NCI-H446 treated with DMSO at 0.1 percent for 48 hours (cell line): ENCODE results near the gene ATG13.
"Not testable (repeated sequence)": the region's sequence is repeated elsewhere in the genome, so short reads cannot be mapped to it uniquely, and the experiment has no call there.

Experiments used
- DNase-seq: peaks from one replicate; lab custom pipeline; 2025; lab: John Stamatoyannopoulos, UW

Gene ATG13

DNA sequence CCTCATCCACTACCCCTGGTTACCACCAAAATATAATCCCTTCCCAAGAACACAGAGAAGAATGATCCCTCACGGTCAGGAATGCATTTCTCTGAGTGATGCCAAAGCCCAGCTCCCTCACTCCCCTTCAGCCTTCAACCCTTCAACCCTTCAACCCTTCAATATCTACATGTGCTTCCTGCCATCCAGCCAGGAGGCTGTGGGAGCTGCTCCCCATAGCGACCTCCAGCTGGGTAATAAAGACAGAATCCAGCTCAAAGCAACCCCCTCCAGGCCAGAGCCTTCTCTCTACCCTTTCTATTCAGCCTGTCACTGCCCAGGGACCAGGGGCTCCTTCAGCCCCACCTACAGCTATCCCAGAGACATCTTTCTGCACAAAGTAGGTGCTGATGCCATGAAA lies 80.4 kb downstream of the ATG13 start:
- DNase-seq, result no peak

DNA sequence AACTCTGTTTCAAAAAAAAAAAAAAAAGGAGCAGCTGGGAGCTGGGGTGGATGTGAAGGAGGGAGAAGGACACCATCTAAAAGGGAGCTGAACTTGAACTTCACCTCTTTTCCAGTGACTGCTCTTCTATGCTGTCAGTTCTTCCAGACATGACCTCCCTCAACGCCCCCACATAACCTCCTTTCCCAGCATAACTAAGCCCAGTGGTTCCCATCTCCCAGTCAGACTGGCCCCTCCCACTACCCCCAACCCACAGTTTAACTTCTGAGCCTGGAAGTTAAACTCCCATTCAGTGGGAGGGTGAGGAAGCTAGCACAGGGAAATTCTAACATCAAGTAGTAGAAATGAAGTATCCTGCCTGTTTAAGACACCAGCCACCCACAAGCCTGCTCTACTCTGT lies 81.2 kb downstream of the ATG13 start:
- no peak for DNase-seq

DNA sequence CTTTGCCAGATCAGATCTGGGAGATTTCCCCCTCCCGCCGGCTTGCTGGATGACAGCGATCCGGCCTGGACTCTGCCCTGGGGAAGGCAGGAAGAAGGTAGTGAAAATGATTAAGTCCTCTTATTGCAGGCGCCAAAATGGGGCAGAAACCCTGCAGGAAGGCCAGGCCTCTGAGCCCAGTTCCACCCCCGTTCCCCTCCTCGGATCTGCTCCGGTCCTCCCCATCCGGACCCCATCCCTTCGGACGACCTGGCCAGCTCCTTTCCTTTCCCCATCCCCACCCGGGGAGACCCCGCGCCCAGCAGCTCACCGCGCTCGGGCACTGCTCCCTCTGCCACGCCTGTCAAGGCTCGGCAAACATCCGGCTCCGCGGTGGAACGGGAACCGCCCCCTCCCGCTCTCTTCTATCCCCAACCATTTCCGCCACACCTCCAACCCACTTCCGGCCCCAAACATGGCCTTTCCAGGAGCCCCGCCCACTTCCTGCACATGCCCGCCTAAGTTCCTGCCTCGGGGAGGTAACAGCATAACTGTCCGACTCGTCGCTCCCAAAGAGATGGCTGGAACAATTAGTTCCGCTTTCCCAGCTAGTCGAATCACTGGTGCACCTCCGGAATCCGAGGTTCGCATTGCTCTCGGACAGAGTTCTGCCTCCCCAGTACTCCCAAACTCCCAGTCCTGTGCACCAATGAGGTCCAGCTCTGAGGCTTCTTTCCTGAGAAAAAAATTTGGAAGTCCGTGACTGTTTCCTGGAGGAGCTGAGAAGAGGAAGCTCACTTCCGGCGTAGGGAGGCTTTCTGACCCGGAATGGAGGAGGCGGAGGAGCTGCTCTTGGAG lies 83.1 kb downstream of the ATG13 start, which contains the start of the genes ARHGAP1 and ZNF408:
Gene ARHGAP1 (minus strand): TSS at position 379 of the 837 bp plus-strand sequence. CDS start 4,512 bp downstream, outside the sequence.
Gene ZNF408 (plus strand): TSS at position 791 of the 837 bp plus-strand sequence. CDS start 17 bp downstream, at position 808.
- DNase-seq, result peak; percentile 96

DNA sequence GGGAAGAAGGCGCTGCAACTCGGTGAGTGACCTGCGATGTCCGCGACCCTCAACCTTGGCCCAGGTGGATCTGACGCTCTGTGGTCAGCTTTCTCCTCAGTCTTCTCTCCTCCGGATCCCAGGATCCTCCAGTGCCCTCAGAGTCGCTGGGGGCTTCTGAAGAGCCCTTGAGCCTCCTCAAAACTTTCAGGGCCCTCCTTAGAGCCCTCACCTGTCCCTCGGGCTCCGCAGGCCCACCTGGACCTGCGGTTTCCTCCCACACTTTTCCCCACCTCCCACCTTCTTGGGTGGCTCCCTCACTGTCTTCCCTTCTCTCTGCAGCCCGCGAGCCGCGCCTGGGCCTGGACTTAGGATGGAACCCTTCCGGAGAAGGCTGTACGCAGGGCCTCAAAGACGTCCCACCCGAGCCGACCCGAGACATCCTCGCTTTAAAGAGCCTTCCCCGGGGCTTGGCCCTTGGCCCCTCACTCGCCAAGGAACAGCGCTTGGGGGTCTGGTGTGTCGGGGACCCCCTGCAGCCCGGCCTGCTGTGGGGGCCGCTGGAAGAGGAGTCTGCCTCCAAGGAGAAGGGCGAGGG lies 83.8 kb downstream of the ATG13 start:
- no peak for DNase-seq

DNA sequence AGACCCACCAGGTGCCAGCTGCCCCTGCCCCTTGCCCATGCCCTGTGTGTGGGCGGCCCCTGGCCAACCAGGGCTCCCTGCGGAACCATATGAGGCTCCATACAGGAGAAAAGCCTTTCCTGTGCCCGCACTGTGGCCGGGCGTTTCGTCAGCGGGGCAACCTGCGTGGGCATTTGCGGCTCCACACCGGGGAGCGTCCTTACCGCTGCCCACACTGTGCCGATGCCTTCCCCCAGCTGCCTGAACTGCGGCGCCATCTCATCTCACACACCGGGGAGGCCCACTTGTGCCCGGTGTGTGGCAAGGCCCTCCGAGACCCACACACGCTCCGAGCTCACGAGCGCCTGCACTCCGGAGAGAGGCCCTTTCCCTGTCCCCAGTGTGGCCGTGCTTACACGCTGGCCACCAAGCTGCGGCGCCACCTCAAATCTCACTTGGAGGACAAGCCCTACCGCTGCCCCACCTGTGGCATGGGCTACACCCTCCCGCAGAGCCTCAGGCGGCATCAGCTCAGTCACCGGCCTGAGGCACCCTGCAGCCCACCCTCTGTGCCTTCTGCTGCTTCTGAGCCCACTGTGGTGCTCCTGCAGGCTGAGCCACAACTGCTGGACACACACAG lies 87.8 kb downstream of the ATG13 start:
- no peak for DNase-seq

DNA sequence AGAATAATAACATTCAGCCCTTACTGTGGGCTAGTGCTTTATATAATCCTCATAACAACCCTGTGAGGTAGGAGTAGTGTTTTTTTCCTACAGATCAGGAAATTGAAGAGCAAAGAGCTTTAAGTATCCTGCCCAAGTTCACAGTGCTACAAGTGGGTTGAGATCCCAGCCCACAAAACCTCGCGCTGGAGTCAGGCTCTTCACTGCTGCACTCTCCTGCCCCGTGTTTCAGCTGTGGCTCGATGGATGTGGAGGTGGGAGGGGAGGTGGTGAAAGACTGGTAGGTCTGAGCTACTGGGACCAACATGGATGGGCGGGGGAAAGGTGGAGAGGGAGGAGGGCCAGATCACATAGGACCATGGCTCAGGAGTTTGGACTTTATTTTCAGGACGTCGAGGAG lies 89.5 kb downstream of the ATG13 start:
- DNase-seq, result no peak

DNA sequence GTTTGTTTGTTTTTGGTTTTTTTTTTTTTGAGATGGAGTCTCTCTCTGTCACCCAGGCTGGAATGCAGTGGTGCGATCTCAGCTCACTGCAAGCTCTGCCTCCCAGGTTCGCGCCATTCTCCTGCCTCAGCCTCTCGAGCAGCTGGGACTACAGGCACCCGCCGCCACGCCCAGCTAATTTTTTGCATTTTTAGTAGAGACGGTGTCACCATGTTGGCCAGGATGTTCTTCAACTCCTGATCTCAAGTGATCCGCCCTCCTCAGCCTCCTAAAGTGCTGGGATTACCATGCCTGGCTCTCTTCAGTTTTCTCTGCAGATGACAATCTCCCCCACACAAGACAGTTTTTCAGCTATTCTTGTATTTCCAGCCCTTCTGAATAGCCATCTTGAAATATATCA lies 92.0 kb downstream of the ATG13 start:
- not testable (repeated sequence) for DNase-seq

DNA sequence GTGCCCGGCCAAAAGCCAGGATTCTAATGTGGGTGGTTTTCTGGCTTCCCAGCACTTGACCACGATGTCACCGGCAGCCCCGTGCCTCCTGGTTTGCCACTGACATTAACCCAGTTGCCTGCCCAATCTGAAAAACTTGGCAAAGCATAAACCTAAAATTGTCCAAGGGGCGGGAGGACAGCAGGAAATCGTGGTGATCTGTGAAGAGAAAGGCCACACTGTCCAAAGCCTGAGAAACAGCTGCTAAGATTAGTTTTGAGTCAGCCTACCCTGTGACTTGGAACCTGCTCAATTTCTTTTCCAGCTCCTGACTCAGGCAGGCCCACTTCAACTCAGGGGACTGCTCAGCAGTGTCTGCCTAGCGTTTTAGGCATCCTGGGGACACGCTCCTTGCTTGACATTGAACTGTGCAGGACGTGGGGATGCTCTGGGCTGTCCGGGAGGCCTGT lies 93.5 kb downstream of the ATG13 start:
- peak; percentile 70 for DNase-seq

DNA sequence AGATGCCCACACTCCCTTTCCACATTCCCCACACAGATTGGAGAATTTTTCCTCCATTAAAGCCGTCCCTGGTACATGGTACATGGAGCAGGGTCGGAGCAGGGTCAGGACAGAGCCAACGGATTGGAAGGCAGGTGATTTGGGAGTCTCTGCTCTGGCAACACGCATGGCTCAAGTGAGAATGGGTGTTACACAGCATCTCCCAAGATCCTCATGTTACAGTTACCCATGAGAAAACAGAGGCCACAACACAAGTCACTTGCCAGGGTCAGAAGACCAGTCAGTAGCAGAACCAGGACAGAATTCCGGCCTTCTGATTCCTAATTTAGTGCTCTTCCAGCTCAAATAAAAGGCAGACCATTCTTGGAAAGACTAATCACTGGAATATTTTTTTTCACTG lies 94.0 kb downstream of the ATG13 start:
- no peak for DNase-seq

DNA sequence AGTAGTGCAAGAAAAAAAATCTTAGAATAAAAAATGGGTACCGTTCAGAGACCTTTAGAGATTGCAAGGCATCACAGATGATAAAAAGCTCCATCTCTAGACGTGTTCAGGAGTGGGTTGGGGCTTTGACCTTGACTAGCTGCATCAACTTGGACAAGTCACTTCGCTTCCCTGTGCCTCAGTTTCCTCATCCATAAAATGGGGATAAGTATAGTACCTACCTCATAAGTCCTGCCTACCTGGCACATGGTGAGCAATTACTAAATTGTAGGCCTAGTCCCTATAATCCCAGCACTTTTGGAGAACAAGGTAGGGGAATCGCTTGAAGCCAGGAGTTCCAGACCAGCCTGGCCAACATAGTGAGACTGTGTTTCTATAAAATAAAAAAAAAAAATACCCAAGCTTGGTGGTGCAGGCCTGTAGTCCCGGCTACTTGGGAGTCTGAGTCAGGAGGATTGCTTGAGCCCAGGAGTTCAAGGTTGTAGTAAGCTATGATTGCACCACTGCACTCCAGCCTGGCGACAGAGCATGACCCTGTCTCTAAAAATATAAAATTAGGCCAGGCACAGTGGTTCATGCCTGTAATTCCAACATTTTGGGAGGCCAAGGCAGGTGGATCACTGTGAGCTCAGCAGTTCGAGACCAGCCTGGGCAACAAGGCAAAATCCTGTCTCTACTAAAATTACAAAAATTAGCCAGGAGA lies 95.7 kb downstream of the ATG13 start:
- DNase-seq, result no peak

DNA sequence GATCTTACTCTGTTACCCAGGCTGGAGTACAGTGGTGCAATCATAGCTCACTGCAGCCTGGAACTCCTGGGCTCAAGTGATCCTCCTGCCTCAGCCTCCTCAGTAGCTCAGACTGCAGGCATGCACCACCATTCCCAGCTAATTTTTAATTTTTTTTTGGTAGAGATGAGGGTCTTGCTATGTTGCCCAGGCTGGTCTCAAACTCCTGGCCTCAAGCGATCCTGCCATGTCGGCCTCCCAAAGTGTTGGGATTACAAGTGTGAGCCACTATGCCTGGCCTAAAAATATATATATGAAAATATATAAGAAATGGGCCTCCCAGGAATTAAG lies 100.4 kb downstream of the ATG13 start:
- not testable (repeated sequence) for DNase-seq

DNA sequence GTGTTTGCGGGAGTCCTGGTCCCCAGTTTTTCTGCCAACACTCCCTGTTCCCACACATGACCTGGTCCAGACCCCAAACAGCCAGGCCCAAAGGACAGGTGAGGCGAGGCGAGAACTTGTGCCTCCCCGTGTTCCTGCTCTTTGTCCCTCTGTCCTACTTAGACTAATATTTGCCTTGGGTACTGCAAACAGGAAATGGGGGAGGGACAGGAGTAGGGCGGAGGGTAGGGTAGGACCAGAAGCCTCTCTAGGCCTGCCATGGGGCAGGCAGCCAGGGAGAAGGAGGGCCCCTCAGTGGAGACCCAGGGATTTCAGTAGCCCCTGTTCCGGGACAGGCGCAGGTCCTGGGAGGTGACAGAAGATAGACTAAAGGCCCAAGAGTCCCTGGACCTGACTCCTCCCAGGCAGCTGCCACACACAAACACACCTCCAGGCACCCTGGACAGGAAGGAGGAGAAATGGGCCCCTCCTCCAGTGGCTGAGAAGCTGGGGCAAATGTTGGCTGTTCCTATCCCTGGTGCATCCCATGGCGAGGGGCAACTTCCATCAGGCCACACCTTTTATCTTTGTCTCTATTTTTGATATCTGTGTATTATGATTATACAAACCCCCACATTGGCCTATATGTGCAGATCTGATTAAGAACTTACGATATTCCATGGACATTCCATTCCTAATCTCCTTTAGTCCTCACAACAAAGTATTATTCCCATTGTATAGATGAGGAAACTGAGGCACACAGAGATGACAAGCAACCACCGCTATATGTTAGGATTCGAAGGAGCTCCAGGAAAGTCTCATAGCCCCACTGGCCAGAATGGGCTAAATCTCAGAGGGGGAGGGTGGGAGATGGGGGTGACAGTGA lies 101.0 kb downstream of the ATG13 start:
- no peak for DNase-seq

DNA sequence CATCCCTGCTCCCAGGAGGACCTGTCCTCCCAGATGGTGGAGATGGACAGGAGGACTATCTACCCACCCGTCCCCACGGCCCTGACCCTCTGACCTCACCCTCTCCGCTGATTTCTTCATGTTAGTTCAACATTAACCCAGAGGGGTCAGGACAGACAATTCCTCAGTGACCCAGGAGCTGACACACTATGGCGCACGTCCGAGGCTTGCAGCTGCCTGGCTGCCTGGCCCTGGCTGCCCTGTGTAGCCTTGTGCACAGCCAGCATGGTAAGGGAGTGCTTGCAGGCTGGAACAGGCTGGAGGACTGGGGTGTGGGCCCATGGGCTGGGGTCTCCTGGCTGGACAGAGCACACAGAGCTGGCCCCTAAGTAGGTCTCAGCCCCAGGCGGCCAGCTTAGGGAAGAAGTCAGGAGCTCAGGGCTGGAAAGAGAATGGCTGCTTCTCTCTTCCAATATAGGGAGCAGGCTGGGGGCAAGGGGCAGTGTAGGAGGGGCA lies 101.7 kb downstream of the ATG13 start, which contains the start of gene F2:
Gene F2 (plus strand): TSS at position 166 of the 495 bp plus-strand sequence. CDS start 23 bp downstream, at position 189.
- DNase-seq, result no peak

DNA sequence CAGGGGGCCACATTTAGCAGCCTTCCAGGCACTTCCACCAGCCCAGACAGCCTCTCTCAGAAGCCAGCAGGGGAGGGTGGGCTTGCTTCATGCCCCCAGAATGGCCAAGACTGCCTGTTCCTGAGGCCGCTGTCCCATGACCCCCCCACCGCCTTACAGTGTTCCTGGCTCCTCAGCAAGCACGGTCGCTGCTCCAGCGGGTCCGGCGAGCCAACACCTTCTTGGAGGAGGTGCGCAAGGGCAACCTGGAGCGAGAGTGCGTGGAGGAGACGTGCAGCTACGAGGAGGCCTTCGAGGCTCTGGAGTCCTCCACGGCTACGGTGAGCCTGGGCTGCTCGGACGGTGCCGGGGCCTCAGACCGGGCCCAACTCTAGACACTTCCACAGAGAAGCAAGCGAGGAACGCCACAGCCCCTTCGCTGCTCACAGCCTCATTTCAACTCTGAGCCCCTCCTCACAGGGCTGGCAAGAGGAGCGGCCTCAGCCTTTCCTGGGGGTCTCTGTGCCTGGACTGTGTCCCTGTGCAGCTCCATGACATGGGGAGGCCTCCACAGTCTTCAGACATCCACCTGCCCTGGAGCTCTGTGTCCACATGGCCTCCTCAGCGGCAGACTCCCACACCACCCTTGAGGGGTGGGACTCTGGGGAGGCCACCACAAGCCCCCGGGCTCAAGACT lies 102.3 kb downstream of the ATG13 start:
- DNase-seq, result no peak

DNA sequence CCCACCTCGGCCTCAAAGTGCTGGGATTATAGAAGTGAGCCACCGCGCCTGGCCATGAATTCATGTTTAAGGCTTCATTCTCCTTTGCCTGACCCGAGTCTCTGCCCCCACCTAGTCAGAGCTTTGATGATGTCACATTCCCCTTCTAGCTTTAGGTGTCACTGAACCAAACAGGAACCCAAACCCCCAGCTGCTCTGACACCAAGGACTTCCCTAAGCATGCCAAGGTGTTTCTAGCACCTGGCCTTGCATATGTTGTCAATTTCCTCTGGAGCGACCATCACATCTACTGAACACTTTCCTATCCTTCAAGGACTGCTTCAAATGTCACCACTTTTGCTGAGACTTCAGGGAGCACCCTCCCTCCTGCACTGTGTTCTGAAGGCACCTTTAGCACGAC lies 103.9 kb downstream of the ATG13 start:
- no peak for DNase-seq

DNA sequence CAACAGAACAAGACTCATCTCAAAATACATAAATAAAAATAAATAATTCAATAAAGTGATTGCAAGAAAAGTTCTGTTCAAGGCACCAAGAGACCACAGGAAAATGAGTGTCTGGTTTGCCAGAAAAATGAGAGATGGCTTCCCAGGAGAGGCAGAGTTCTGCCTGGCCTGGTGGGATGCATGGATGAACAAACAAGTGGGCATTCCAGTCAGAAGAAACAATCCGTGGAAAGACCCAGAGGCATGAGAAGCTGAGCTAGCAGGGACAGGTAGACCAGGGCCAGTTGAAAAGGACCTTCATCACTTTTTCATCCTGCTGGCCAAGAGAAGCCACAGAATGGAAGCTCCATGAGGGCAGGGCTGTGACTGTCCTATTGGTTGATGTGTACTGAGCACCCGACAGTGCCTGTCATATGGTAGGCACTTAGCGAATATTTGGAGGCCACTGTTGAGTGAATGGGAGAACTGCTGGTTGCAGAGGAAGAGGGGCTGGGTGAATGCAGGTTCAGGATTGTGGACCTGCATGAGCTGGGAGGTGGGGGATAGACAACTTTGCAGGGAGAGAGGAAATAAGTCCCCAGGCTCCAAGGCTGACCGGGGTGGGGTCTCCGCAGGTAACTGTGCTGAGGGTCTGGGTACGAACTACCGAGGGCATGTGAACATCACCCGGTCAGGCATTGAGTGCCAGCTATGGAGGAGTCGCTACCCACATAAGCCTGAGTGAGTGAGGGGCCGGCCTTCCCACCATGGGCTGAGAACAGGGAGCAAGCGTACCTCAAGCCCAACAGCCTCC lies 105.4 kb downstream of the ATG13 start:
- DNase-seq, result no peak

DNA sequence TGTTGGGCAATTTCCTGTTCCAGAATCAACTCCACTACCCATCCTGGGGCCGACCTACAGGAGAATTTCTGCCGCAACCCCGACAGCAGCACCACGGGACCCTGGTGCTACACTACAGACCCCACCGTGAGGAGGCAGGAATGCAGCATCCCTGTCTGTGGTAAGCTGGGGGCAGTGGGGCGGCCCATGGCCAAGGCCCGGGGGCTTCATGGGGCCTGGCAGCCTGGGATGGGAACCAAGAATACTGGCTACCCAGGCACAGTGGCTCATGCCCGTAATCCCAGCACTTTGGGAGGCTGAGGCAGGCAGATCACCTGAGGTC lies 106.0 kb downstream of the ATG13 start:
- DNase-seq, result no peak

DNA sequence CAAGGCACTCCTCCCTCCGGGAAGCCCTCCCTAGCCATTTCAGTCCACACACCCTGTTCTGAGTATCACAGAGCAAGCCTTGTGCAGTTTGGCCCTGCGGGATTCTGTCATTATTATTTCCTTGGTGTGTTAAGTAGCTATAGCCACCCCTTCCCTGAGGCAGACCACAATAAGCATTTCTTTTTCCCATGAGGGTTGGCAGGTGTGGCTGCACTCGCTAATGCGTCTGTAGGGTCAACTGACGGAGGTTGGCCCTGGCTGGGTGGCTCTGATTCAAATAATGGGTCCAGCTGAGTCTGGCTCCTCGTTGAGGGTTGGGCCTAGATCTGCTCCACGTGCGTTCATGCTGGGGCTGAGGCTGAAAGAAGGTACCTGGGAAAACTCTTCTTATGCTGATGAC lies 106.7 kb downstream of the ATG13 start:
- DNase-seq, result no peak
